HepG2 (cell line): ENCODE measurements around the gene SCAI. TPM values are rescaled to one million over a fixed set of nuclear protein-coding genes. Genes with fewer than 3 reads are reported as not detected.

ENCODE experiments used
- CAMTA2 ChIP-seq: sonication (generic); formaldehyde crosslinking; IDR thresholded peaks from 2 replicates; pipeline ENCODE4 v1.4.0; 2020; ENCODE audit warnings: mild to moderate bottlenecking, missing genetic modification reagents, borderline replicate concordance
- ELF3 ChIP-seq: IDR thresholded peaks from 2 replicates; pipeline ENCODE4 v1.6.1; 2016; ENCODE audit warnings: missing genetic modification reagents, missing compliant biosample characterization
- FOXO4 ChIP-seq: sonication (generic); formaldehyde crosslinking; conservative IDR thresholded peaks from 2 replicates; pipeline ENCODE4 v1.8.1; 2023; ENCODE audit warnings: missing genetic modification reagents
- GLI4 ChIP-seq: sonication (generic); formaldehyde crosslinking; IDR thresholded peaks from 2 replicates; pipeline ENCODE4 v1.5.1; 2020; ENCODE audit warnings: missing genetic modification reagents, mild to moderate bottlenecking, moderate library complexity, borderline replicate concordance
- KDM5B ChIP-seq: sonication (generic); formaldehyde crosslinking; IDR thresholded peaks from 2 replicates; pipeline ENCODE4 v1.4.0; 2020; ENCODE audit warnings: missing genetic modification reagents, mild to moderate bottlenecking, borderline replicate concordance
- MZF1 ChIP-seq: sonication (generic); formaldehyde crosslinking; IDR thresholded peaks from 2 replicates; pipeline ENCODE4 v1.8.1; 2023; ENCODE audit warnings: mild to moderate bottlenecking, missing genetic modification reagents, borderline replicate concordance
- PHB2 ChIP-seq: fragments of 450-650 bp; IDR thresholded peaks from 2 replicates; pipeline ENCODE4 v1.6.1; 2018; ENCODE audit not compliant: partially characterized antibody
- SIN3B ChIP-seq: fragments of 150-350 bp; IDR thresholded peaks from 2 replicates; pipeline ENCODE4 v1.6.1; 2014; ENCODE audit warnings: low read length
- SP140L ChIP-seq: sonication (generic); formaldehyde crosslinking; IDR thresholded peaks from 2 replicates; pipeline ENCODE4 v1.4.0; 2020; ENCODE audit warnings: missing genetic modification reagents, borderline replicate concordance
- TFDP2 ChIP-seq: sonication (generic); formaldehyde crosslinking; IDR thresholded peaks from 2 replicates; pipeline ENCODE4 v1.4.0; 2020; ENCODE audit warnings: missing genetic modification reagents
- TGIF2 ChIP-seq: IDR thresholded peaks from 2 replicates; pipeline ENCODE4 v1.6.1; 2016; ENCODE audit warnings: control low read depth, missing compliant biosample characterization
- XBP1 ChIP-seq: sonication (generic); formaldehyde crosslinking; IDR thresholded peaks from 2 replicates; pipeline ENCODE4 v1.5.0; 2020; ENCODE audit warnings: missing genetic modification reagents
- XRCC5 ChIP-seq: fragments of 200-400 bp; formaldehyde crosslinking; optimal IDR thresholded peaks from 2 replicates; pipeline ENCODE3; 2017; ENCODE audit warnings: mild to moderate bottlenecking, low read length
- ZFP90 ChIP-seq: sonication (generic); formaldehyde crosslinking; IDR thresholded peaks from 2 replicates; pipeline ENCODE4 v1.8.0; 2022; ENCODE audit warnings: missing genetic modification reagents, mild to moderate bottlenecking, inconsistent platforms, borderline replicate concordance
- ZNF276 ChIP-seq: sonication (generic); formaldehyde crosslinking; IDR thresholded peaks from 2 replicates; pipeline ENCODE4 v1.4.0; 2020; ENCODE audit warnings: mild to moderate bottlenecking, low read depth, missing genetic modification reagents
- ZNF282 ChIP-seq: fragments of 450-650 bp; IDR thresholded peaks from 2 replicates; pipeline ENCODE4 v1.6.1; 2018; ENCODE audit not compliant: partially characterized antibody
- ZNF343 ChIP-seq: sonication (generic); formaldehyde crosslinking; IDR thresholded peaks from 2 replicates; pipeline ENCODE4 v1.4.0; 2020; ENCODE audit warnings: mild to moderate bottlenecking, missing genetic modification reagents
- ZNF432 ChIP-seq: sonication (generic); formaldehyde crosslinking; IDR thresholded peaks from 2 replicates; pipeline ENCODE4 v1.5.0; 2020; ENCODE audit warnings: missing genetic modification reagents, mild to moderate bottlenecking, borderline replicate concordance
- ZNF570 ChIP-seq: sonication (generic); formaldehyde crosslinking; IDR thresholded peaks from 2 replicates; pipeline ENCODE4 v1.4.0; 2020; ENCODE audit warnings: mild to moderate bottlenecking, missing genetic modification reagents, borderline replicate concordance
- ZNF607 ChIP-seq: sonication (generic); formaldehyde crosslinking; IDR thresholded peaks from 2 replicates; pipeline ENCODE4 v1.5.1; 2020; ENCODE audit warnings: missing genetic modification reagents, mild to moderate bottlenecking, borderline replicate concordance
- polyA plus RNA-seq, 8 experiments: library from polyadenylated mRNA; depleted of rRNA in 3 of 8; stranded (reverse) in 7 of 8; unstranded in 1 of 8; fragments of >200 nt; fragmentation: Illumina TruSeq in 4 of 8; extraction: Trizol in 4 of 8; gene quantifications; 2 replicates each; pipeline versions ENCODE4 v1.2.1 to v1.2.3, GENCODE V29; 2011 to 2016; ENCODE audit warnings: low read depth in 4 of 8, missing spikeins in 1 of 8, mixed read lengths in 1 of 8; ENCODE audit not compliant: insufficient read depth in 1 of 8
- total RNA-seq, 5 experiments: library from RNA; depleted of rRNA; stranded (reverse); fragments of >200 nt; fragmentation: Illumina TruSeq; extraction: Trizol; gene quantifications; 2 replicates each; pipeline ENCODE4 v1.2.3, GENCODE V29; 2016; ENCODE audit warnings: low read depth in 1 of 5
- TF ChIP-seq, protein P1 (sequence below): sonication (generic); formaldehyde crosslinking; IDR thresholded peaks from 2 replicates; pipeline ENCODE4 v1.5.1; 2020; ENCODE audit warnings: missing genetic modification reagents, mild to moderate bottlenecking, borderline replicate concordance
- TF ChIP-seq, protein P2 (sequence below): sonication (generic); formaldehyde crosslinking; IDR thresholded peaks from 2 replicates; pipeline ENCODE4 v1.8.1; 2023; ENCODE audit warnings: mild to moderate bottlenecking, missing genetic modification reagents

Gene SCAI
- total and polyA plus RNA-seq, 2 of the 13 experiments (the other 11 are each of a cell fraction or from before 2014, with no cell fraction given), result 4.4 to 8.4 TPM

DNA sequence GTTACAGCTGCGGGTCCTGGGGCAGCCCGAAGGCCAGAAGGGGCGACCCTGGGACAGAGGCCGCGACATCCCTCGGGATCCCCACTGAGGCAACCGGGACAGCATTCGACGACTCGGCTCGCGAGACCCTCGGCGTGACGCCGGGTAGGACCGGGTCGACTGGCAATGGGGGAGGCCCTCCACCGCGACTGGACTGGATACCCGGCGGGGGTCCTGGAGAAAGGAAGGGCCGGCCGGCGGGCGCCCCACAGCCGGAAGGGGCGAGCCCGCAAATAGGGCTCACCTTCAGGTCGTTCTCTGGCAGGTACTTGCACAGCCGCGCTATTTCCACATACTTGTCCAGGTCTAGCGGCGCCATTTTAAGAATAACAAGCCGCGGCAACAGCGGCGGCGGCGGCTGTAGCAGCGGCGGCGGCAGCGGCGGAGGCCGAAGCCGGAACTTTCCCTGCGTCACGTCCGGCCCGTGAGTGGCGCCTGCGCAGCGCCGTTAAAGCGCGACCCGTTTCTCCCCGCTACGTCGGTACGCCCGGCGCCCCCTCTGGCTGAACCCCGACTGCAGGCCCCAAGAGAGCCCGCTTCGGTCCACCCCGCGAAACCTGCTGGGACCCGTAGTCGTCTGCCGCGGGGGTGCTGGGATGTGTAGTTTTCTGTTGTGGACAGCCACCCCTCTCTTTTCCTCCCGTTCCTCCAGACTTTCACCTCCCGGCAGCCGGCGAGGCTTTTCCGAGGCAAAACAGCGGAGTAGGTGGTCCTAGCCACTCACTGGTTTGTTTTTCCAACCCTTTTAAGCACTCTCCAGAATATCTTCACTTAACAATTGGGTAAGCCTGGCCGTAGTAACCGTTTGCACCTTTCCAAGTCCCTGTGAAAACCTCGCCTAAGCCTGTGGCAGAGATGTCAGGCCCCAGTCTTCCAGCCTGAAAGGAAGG lies 46.3 kb upstream of the SCAI start, which contains the start of gene PPP6C (continued):
- TF ChIP-seq, protein P1, sequence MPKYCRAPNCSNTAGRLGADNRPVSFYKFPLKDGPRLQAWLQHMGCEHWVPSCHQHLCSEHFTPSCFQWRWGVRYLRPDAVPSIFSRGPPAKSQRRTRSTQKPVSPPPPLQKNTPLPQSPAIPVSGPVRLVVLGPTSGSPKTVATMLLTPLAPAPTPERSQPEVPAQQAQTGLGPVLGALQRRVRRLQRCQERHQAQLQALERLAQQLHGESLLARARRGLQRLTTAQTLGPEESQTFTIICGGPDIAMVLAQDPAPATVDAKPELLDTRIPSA (CRISPR knock-in tag), result peak; percentile 44; the same call in 1 of the 2 replicates
- TF ChIP-seq XBP1 (CRISPR knock-in tag) (no peak), ZNF607 (peak; percentile 49; the same call in 1 of the 2 replicates), ZFP90 (CRISPR knock-in tag) (no peak), FOXO4 (CRISPR knock-in tag) (no peak), ELF3 (CRISPR knock-in tag) (peak; percentile 79), ZNF282 (no peak), MZF1 (no peak), TFDP2 (peak; percentile 88), KDM5B (CRISPR knock-in tag) (peak; percentile 53; the same call in 1 of the 2 replicates), CAMTA2 (CRISPR knock-in tag) (no peak), PHB2 (no peak), GLI4 (no peak), SP140L (no peak), ZNF343 (CRISPR knock-in tag) (no peak), TGIF2 (CRISPR knock-in tag) (no peak), XRCC5 (peak; percentile 94), SIN3B (no peak), ZNF432 (CRISPR knock-in tag) (no peak), ZNF276 (CRISPR knock-in tag) (no peak), ZNF570 (CRISPR knock-in tag) (no peak)
- TF ChIP-seq, protein P2, sequence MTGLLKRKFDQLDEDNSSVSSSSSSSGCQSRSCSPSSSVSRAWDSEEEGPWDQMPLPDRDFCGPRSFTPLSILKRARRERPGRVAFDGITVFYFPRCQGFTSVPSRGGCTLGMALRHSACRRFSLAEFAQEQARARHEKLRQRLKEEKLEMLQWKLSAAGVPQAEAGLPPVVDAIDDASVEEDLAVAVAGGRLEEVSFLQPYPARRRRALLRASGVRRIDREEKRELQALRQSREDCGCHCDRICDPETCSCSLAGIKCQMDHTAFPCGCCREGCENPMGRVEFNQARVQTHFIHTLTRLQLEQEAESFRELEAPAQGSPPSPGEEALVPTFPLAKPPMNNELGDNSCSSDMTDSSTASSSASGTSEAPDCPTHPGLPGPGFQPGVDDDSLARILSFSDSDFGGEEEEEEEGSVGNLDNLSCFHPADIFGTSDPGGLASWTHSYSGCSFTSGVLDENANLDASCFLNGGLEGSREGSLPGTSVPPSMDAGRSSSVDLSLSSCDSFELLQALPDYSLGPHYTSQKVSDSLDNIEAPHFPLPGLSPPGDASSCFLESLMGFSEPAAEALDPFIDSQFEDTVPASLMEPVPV (CRISPR knock-in tag), result peak; percentile 79; the same call in 1 of the 2 replicates
